GM18502 (cell line): Measurements from ENCODE around the gene TBC1D13.
"Not testable (repeated sequence)": the region's sequence is repeated elsewhere in the genome, so short reads cannot be mapped to it uniquely, and the experiment has no call there.

ENCODE experiments used
- ATAC-seq: cut with Tn5 transposase; IDR thresholded peaks from one replicate; pipeline ENCODE4 v1.9.1; 2021; ENCODE audit warnings: mild to moderate bottlenecking; ENCODE audit not compliant: unreplicated experiment, poor library complexity

TBC1D13 gene

GRCh38 chr9:128786681-128787601, at the start of gene TBC1D13:
Gene TBC1D13, plus strand, starts transcription at chr9:128787253. Its CDS starts 101 bp downstream, at chr9:128787354.
- ATAC-seq: peak; percentile 85

DNA sequence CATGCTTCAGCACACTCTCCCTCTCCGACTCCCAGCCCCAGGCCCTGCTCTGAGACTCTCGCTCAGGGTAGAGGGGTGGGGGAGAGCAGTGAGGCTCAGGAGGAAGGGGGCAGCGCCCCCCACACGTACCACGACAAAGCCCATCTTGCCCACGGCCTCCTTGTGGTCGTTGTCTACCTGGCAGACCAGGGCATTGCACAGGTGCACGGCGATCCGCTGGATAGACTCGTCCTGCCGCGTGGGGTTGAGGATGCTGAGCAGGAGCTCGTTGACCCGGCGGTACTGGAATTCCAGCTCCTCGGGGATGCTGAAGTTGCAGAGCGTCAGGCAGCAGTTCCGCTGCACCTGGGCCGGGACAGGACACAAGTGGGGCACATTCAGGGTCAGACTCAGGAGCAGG, 44.7 kb upstream of the TBC1D13 start:
- ATAC-seq: no peak

GRCh38 chr9:128743421-128743820, 43.6 kb upstream of the TBC1D13 start:
- no peak for ATAC-seq

DNA sequence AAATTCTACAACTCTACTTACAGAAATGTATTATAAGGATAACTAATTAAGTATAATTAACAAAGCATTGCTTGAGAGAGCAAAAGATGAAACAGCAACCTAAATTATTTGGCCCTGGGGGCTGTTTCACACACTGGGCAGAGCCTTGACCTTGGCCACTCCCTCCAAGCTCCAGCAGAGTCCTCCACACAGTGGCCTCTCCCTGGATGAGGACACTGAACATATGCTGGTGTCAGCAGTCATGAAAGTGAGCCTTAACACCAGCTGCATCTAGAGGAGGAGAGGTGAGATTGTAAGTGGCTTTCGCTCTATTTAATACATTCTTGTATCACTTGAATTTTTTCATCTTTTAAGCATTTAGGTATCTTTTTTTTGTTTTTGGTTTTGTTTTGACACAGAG, 39.8 kb upstream of the TBC1D13 start:
- ATAC-seq: no peak

GRCh38 chr9:128750926-128751595, 36.0 kb upstream of the TBC1D13 start:
- ATAC-seq: no peak

DNA sequence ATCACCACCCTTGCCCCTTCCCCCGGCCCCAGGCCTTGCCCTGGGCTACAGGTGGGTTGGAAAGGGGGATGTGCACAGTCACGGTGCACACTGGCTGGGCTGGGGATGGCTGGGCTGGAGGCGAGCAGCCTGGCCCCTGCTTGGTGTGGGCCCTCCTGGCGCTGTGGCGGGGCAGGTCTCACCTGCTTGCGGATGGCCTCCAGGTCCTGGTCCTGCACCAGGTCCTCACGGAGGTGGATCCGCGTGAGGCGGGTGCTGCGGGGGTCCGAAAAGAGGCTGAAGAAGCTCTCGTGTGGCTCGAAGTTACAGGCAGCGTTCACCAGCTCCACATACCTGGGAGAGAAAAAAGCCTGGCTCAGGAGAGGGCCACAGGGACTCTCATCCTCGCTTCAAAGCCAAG, 33.4 kb upstream of the TBC1D13 start:
- ATAC-seq: no peak

- no peak for ATAC-seq
Observed at GRCh38 chr9:128757602-128758001, 29.5 kb upstream of the TBC1D13 start.

DNA sequence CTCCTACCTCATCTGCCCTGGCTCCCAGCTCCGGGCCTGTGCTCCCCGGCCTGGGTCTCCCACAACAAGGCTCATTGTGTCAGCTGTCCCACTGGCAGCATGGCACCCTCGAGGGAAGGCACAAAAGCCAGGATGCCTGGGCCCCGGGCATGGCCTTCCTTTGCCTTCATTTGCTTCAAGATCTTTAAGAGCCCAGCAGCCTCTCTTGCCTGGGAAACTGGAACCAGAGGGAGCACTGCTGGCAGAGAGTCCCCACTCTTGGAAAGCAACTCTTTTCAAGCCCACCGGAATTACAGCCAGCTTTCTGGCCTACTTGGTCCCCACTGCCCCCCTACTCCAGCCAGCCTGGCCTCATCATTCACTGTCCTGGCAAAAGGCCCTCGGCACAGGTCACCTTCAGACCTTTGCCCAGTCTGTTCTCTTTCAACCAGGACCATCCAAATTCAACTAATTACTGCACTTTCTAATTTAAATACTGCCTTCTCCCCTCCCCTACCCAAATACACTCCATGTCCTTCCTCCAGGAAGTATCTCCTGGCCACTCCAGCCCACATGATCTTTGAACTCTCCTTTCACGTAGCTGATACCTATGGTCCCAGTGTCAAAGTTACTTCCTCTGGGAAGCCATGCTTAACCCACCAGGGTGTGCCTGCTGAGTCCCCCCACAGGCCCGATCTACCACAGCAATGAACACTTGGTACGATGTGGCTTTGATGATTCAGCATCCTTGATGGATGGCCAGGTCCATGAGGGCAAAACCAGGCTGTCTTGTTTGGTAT, 24.2 kb upstream of the TBC1D13 start:
- no peak for ATAC-seq

DNA sequence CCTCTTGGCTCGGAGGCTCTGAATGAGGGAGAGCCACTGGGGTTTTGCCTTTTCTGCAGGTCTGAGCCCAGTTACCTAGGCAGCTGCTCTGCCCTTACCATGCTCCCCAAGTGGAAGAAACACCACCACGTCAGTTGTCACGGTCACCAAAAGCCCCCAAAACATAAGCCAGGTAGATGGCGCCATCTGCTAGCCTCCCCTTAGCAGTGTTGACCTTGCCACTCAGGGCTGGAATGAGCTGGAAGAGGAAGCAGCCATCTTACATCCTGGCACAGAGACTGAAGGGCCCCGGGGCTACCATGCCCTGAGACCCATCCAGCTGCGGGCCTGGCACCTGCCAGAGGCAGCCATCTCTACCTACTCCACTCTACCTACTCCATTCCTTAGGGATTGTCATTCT, 22.7 kb upstream of the TBC1D13 start:
- no peak for ATAC-seq

DNA sequence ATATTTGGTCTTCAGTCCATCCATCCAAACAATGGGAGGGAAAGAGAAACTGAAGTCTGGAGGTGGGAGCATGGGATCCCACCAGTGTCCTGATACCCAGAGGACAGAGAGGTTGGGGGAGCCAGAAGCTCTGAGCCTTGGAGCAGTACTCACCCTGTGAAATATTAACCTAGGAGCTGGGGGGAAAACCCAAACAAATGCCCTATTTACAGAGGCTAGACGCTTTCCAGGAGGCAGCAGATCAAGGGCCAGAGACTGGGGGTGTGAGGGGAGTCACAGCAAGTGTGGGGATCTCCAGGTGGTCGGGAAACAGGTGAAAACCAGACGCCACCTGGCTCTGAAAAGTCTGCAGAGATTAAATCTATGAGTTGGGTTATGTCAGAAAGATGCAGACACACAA, 21.6 kb upstream of the TBC1D13 start:
- no peak for ATAC-seq

DNA sequence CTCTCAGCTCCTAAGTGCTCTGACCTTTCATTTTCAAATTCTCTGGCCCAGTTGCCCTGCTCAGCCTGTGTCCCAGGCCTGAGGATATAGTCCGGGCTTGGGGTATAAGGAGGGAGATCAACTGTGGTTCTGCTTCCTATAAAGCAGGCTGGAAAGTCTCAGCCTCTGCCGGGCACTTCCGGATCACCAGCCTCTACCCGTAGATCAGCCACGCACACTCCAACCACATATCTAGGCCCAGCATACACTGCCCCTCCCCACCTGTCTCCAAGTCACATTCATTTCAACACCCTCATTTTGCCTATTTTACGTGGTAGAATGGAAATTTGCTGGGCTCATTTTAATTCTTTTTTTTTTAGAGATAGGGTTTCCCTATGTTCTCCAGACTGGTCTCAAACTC, 18.4 kb upstream of the TBC1D13 start:
- ATAC-seq: no peak

DNA sequence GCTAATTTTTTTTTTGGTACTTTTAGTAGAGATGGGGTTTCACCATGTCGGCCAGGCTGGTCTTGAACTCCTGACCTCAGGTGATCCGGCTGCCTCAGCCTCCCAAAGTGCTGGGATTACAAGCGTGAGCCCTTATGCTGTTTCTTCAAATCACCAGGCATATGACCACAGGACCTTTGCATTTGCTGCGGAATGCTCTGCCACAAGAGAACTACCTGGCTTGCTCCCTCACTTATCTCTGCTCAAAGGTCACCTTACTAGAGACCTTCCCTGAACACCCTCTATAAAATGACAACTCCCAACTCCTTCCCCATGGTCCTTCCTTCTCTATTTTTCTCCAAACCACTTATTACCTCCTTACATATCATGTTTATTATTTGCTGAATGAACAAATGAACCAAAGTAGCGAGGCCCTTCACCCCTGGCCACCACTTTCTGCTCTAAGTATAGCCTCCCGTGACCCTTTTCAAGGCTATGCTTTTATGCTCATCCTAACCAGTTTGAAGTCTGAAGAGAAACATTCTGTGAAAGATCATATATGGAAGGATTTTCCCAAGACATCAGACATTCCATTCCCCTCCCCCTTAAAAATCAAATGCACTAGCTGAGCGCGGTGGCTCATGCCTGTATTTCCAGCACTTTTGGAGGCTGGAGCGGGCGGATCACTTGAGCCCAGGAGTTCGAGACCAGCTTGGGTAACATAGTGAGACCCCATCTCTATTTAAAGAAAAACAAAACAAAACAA, 16.6 kb upstream of the TBC1D13 start:
- ATAC-seq: no peak

GRCh38 chr9:128771094-128771721, 15.8 kb upstream of the TBC1D13 start:
- ATAC-seq: peak; percentile 35

GRCh38 chr9:128771745-128772519, 15.1 kb upstream of the TBC1D13 start, which contains the start of gene ZER1:
Gene ZER1, minus strand, starts transcription at chr9:128771927. Its CDS starts 16,362 bp downstream, at chr9:128755565.
- ATAC-seq: peak; percentile 89

DNA sequence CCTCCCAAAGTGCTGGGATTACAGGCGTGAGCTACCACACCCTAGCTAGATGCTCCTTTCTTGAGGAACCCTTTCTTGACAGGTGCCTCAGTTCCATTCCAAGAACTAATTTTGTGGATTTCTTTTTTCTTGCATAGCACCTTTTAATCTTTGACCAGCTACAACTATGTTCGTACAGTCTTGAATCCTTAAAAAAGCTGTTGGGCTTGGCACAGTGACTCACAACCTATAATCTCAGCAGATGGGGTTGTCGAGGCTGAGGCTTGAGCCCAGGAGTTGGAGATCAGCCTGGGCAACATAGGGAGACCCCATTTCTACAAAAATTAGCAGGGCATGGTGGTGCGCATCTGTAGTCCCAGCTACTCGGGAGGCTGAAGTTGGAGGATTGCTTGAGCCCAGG, 14.0 kb upstream of the TBC1D13 start:
- no peak for ATAC-seq

GRCh38 chr9:128774804-128775203, 12.2 kb upstream of the TBC1D13 start:
- no peak for ATAC-seq

- not testable (repeated sequence) for ATAC-seq
Observed at GRCh38 chr9:128780093-128780492, 7.0 kb upstream of the TBC1D13 start.

GRCh38 chr9:128781187-128782070, 5.6 kb upstream of the TBC1D13 start:
- ATAC-seq: no peak
